ENCODE data around the gene CACNB1.

DNA sequence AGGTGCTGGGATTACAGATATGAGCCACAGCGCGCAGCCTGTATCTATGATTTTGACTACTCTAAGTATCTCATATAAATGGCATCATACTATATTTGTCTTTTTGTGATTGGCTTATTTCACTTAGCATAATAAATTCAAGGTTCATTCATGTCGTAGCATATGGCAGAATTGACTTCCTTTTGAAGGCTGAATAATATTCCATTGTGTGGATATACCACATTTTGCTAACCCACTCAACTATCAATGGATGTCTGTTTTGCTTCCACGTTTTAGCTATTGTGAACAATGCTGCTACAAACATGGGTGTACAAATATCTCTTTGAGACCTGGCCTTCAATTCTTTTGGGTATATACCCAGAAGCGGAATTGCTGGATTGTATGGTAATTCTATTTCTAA lies 56.2 kb downstream of the CACNB1 start:
- TF ChIP-seq EZH2 (IDR thresholded peaks at IDR 0.05; ENCODE audit: insufficient read depth, poor library complexity, severe bottlenecking) (no peak), EZH2phosphoT487 (IDR thresholded peaks at IDR 0.05; ENCODE audit: insufficient read depth, low read depth) (no peak)
